K562 (cell line): ENCODE data around the gene CCT5.

ENCODE experiments used
- CBX1 ChIP-seq: sonication (generic); IDR thresholded peaks from 2 replicates; pipeline ENCODE4 v1.6.1; 2016; ENCODE audit warnings: antibody characterized with exemption, low read depth, mild to moderate bottlenecking
- CHCHD3 ChIP-seq: fragments of 250-450 bp; sonication (Bioruptor Pico); IDR thresholded peaks from 2 replicates; pipeline ENCODE4 v2.1.2; 2022; ENCODE audit warnings: mild to moderate bottlenecking
- CHD4 ChIP-seq: fragments of 200-600 bp; sonication (generic); IDR thresholded peaks from 3 replicates; pipeline ENCODE4 v1.6.1; 2012; ENCODE audit warnings: low read depth, mild to moderate bottlenecking, mixed read lengths, low read length, inconsistent platforms; ENCODE audit not compliant: insufficient read depth, insufficient replicate concordance, poor library complexity, severe bottlenecking
- JUNB ChIP-seq: fragments of 450-650 bp; formaldehyde crosslinking; conservative IDR thresholded peaks from 2 replicates; pipeline ENCODE4 v1.4.0; 2020; ENCODE audit warnings: mild to moderate bottlenecking
- TF ChIP-seq, protein P1 (sequence below): sonication (generic); formaldehyde crosslinking; IDR thresholded peaks from 2 replicates; pipeline ENCODE4 v1.9.0; 2022; ENCODE audit warnings: mild to moderate bottlenecking, missing genetic modification reagents
- TF ChIP-seq, protein P2 (sequence below): IDR thresholded peaks from 2 replicates; pipeline ENCODE4 v1.6.1; 2012; ENCODE audit warnings: low read depth, low read length, improper control_type of control experiment, borderline replicate concordance

DNA sequence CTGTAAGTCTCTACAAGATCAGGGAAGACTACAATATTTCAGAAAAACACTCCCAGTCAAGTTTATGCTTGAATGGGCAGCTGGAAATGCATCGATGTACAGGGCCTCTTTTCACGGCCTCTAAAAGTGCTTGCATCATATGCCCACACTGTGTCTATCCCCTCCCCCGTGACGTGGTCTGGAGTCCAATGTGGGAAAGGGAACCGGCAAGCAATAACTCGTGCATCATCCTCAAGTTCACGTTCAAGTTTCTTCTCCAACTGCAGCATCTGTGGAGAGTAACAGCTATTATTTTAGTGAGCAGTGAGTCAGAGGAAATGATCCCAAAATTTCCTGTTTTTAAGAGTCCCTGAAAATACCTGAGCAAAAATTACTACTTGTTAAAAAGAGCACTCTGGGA is 22.7 kb upstream of the CCT5 start:
- TF ChIP-seq CBX1 (no peak), CHCHD3 (CRISPR knock-in tag) (no peak), JUNB (CRISPR knock-in tag) (no peak), CHD4 (no peak)
- TF ChIP-seq, protein P1, sequence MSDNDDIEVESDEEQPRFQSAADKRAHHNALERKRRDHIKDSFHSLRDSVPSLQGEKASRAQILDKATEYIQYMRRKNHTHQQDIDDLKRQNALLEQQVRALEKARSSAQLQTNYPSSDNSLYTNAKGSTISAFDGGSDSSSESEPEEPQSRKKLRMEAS, result no peak
- TF ChIP-seq, protein P2, sequence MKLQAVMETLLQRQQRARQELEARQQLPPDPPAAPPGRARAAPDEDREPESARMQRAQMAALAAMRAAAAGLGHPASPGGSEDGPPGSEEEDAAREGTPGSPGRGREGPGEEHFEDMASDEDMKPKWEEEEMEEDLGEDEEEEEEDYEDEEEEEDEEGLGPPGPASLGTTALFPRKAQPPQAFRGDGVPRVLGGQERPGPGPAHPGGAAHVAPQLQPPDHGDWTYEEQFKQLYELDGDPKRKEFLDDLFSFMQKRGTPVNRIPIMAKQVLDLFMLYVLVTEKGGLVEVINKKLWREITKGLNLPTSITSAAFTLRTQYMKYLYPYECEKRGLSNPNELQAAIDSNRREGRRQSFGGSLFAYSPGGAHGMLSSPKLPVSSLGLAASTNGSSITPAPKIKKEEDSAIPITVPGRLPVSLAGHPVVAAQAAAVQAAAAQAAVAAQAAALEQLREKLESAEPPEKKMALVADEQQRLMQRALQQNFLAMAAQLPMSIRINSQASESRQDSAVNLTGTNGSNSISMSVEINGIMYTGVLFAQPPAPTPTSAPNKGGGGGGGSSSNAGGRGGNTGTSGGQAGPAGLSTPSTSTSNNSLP, result no peak
